ENCODE data around the gene HTT. TPM values are rescaled to one million over a fixed set of nuclear protein-coding genes. Genes with fewer than 3 reads are reported as not detected.
A peak's percentile ranks its signal among the peaks of the same experiment; 100 is the strongest.

HTT gene
- total and polyA plus RNA-seq, 2 of the 13 experiments (the other 11 are each of a cell fraction or from before 2014, with no cell fraction given) = 17.5 to 19.5 TPM

DNA sequence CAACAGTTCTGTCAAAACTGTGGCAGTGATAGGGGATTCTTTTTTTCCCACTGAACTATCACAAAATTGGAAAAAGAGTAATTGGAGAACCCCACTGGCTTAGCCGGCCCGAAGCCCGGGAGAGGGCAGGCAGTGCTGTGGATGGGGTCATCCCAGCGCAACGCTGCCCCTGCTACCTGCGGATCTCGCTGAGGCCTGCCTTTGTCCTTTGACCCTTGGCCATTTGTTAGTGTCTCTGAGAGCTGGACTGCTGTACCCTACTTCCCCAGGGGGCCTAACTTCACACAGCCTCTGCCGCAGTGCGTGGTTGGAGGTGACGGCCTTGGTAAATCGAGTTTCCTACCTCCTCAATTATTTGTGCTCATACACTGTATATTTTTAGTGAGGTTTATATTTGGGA lies 131.5 kb downstream of the HTT start (continued):
- TF ChIP-seq E2F5 (CRISPR knock-in tag; conservative IDR thresholded peaks at IDR 0.05) (no peak), ATRX (CRISPR knock-in tag; IDR thresholded peaks at IDR 0.05; ENCODE audit: borderline replicate concordance) (no peak), MBNL3 (CRISPR knock-in tag; conservative IDR thresholded peaks at IDR 0.05) (no peak), ZNF672 (CRISPR knock-in tag; IDR thresholded peaks at IDR 0.05) (no peak), ZSCAN30 (CRISPR knock-in tag; IDR thresholded peaks at IDR 0.05) (no peak), NR2F6 (IDR thresholded peaks at IDR 0.05) (peak; percentile 89), NR2F6 (CRISPR knock-in tag; IDR thresholded peaks at IDR 0.05) (peak; percentile 96), RFXAP (CRISPR knock-in tag; IDR thresholded peaks at IDR 0.05; ENCODE audit: borderline replicate concordance) (no peak), HOXD1 (CRISPR knock-in tag; IDR thresholded peaks at IDR 0.05) (0 out of 2 replicates have a peak, but pooled peaks have one; percentile 65), ZNF12 (CRISPR knock-in tag; IDR thresholded peaks at IDR 0.05) (no peak), RFX1 (IDR thresholded peaks at IDR 0.05) (no peak), ETV5 (CRISPR knock-in tag; IDR thresholded peaks at IDR 0.05; ENCODE audit: borderline replicate concordance) (peak; percentile 41; the same call in 1 of the 2 replicates), GTF2F1 (IDR thresholded peaks at IDR 0.05; ENCODE audit: low read length) (no peak), SNAI1 (CRISPR knock-in tag; IDR thresholded peaks at IDR 0.05; ENCODE audit: borderline replicate concordance) (no peak), EHMT2 (IDR thresholded peaks at IDR 0.05; ENCODE audit: borderline replicate concordance, low read depth, low read length) (no peak), ASH2L (IDR thresholded peaks at IDR 0.05; ENCODE audit: insufficient read length, low read depth, low read length) (peak; percentile 29), ZNF343 (CRISPR knock-in tag; IDR thresholded peaks at IDR 0.05) (0 out of 2 replicates have a peak, but pooled peaks have one; percentile 45), ZNF678 (CRISPR knock-in tag; IDR thresholded peaks at IDR 0.05) (no peak), RAD21 (CRISPR knock-in tag; IDR thresholded peaks at IDR 0.05) (peak; percentile 22; the same call in 1 of the 2 replicates), ZBTB7B (CRISPR knock-in tag; IDR thresholded peaks at IDR 0.05) (peak; percentile 95)
- TF ChIP-seq, protein P1, sequence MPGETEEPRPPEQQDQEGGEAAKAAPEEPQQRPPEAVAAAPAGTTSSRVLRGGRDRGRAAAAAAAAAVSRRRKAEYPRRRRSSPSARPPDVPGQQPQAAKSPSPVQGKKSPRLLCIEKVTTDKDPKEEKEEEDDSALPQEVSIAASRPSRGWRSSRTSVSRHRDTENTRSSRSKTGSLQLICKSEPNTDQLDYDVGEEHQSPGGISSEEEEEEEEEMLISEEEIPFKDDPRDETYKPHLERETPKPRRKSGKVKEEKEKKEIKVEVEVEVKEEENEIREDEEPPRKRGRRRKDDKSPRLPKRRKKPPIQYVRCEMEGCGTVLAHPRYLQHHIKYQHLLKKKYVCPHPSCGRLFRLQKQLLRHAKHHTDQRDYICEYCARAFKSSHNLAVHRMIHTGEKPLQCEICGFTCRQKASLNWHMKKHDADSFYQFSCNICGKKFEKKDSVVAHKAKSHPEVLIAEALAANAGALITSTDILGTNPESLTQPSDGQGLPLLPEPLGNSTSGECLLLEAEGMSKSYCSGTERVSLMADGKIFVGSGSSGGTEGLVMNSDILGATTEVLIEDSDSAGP (CRISPR knock-in tag; IDR thresholded peaks at IDR 0.05; ENCODE audit: borderline replicate concordance) = no peak
- TF ChIP-seq, protein P2, sequence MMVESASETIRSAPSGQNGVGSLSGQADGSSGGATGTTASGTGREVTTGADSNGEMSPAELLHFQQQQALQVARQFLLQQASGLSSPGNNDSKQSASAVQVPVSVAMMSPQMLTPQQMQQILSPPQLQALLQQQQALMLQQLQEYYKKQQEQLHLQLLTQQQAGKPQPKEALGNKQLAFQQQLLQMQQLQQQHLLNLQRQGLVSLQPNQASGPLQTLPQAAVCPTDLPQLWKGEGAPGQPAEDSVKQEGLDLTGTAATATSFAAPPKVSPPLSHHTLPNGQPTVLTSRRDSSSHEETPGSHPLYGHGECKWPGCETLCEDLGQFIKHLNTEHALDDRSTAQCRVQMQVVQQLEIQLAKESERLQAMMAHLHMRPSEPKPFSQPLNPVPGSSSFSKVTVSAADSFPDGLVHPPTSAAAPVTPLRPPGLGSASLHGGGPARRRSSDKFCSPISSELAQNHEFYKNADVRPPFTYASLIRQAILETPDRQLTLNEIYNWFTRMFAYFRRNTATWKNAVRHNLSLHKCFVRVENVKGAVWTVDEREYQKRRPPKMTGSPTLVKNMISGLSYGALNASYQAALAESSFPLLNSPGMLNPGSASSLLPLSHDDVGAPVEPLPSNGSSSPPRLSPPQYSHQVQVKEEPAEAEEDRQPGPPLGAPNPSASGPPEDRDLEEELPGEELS (CRISPR knock-in tag; IDR thresholded peaks at IDR 0.05) = peak; percentile 74
- TF ChIP-seq, protein P3, sequence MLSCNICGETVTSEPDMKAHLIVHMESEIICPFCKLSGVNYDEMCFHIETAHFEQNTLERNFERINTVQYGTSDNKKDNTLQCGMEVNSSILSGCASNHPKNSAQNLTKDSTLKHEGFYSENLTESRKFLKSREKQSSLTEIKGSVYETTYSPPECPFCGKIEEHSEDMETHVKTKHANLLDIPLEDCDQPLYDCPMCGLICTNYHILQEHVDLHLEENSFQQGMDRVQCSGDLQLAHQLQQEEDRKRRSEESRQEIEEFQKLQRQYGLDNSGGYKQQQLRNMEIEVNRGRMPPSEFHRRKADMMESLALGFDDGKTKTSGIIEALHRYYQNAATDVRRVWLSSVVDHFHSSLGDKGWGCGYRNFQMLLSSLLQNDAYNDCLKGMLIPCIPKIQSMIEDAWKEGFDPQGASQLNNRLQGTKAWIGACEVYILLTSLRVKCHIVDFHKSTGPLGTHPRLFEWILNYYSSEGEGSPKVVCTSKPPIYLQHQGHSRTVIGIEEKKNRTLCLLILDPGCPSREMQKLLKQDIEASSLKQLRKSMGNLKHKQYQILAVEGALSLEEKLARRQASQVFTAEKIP (CRISPR knock-in tag; IDR thresholded peaks at IDR 0.05; ENCODE audit: borderline replicate concordance) = no peak
- TF ChIP-seq, protein P4, sequence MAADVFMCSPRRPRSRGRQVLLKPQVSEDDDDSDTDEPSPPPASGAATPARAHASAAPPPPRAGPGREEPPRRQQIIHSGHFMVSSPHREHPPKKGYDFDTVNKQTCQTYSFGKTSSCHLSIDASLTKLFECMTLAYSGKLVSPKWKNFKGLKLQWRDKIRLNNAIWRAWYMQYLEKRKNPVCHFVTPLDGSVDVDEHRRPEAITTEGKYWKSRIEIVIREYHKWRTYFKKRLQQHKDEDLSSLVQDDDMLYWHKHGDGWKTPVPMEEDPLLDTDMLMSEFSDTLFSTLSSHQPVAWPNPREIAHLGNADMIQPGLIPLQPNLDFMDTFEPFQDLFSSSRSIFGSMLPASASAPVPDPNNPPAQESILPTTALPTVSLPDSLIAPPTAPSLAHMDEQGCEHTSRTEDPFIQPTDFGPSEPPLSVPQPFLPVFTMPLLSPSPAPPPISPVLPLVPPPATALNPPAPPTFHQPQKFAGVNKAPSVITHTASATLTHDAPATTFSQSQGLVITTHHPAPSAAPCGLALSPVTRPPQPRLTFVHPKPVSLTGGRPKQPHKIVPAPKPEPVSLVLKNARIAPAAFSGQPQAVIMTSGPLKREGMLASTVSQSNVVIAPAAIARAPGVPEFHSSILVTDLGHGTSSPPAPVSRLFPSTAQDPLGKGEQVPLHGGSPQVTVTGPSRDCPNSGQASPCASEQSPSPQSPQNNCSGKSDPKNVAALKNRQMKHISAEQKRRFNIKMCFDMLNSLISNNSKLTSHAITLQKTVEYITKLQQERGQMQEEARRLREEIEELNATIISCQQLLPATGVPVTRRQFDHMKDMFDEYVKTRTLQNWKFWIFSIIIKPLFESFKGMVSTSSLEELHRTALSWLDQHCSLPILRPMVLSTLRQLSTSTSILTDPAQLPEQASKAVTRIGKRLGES (CRISPR knock-in tag; IDR thresholded peaks at IDR 0.05; ENCODE audit: borderline replicate concordance) = no peak

All from HepG2 (cell line).